MG63 (cell line): ENCODE results near the gene SLC35F3. TPM values are rescaled to one million over a fixed set of nuclear protein-coding genes. Genes with fewer than 3 reads are reported as not detected.

ENCODE experiments used
- DNase-seq: peaks from one replicate; pipeline ENCODE4 v3.0.0-alpha.2; 2020
- H3K27me3 ChIP-seq: fragments of 250-450 bp; sonication (Bioruptor Pico); 2 replicates; pipeline ENCODE4 v1.5.1; 2020; ENCODE audit warnings: mild to moderate bottlenecking, moderate library complexity
- H3K36me3 ChIP-seq: fragments of 250-450 bp; sonication (Bioruptor Pico); 2 replicates; pipeline ENCODE4 v1.5.1; 2020; ENCODE audit warnings: mild to moderate bottlenecking, moderate library complexity
- H3K4me3 ChIP-seq: fragments of 250-450 bp; sonication (Bioruptor Pico); 2 replicates; pipeline ENCODE4 v1.5.1; 2020; ENCODE audit warnings: mild to moderate bottlenecking, moderate library complexity
- H3K9me3 ChIP-seq: fragments of 250-450 bp; sonication (Bioruptor Pico); 2 replicates; pipeline ENCODE4 v1.5.1; 2020; ENCODE audit warnings: mild to moderate bottlenecking, moderate library complexity
- total RNA-seq: library from RNA; depleted of rRNA; stranded (reverse); fragments of >200 nt; shearing (Covaris generic); gene quantifications from 2 replicates; pipeline ENCODE4 v1.2.3, GENCODE V29; 2014; ENCODE audit warnings: low replicate concordance

Gene SLC35F3
- total RNA-seq, 1 experiment from 2014 or later = 2.5 TPM

- Histone ChIP-seq H3K4me3 (no peak overlapping the region), H3K27me3 (no peaks in the 10 kb centered on the region), H3K36me3 (no peaks in the 10 kb centered on the region), H3K9me3 (no peaks in the 10 kb centered on the region)
- no peak for DNase-seq
Measured at GRCh38 chr1:234265321-234265720, 360.8 kb downstream of the SLC35F3 start.

- no peaks in the 10 kb centered on the region for H3K9me3 ChIP-seq
- H3K27me3 ChIP-seq = no peaks in the 10 kb centered on the region
- H3K4me3 ChIP-seq = no peak overlapping the region
- DNase-seq = no peak
- H3K36me3 ChIP-seq = no peaks in the 10 kb centered on the region
Measured at GRCh38 chr1:234265861-234266260, 361.4 kb downstream of the SLC35F3 start.

DNA sequence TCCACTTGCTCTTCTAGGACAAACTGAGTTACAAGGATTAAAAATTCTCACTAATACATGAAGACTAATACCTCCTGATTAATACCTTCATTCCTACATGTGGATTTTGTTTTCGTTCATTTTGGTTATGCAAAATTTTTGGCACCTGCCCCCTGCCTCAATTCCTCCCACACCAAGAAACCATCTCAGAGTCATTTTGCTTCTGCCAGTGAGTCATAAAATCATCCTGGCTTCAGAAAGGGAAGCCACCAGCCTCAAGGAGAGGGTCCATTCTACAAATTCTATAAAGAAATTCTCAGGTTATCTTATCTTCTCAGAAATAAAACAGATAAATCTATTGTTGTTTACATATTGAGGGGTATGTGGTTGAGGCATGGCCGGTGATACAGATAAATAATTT lies 365.6 kb downstream of the SLC35F3 start:
- Histone ChIP-seq H3K27me3 (no peaks in the 10 kb centered on the region), H3K4me3 (no peak overlapping the region), H3K36me3 (no peaks in the 10 kb centered on the region), H3K9me3 (no peaks in the 10 kb centered on the region)
- no peak for DNase-seq

DNA sequence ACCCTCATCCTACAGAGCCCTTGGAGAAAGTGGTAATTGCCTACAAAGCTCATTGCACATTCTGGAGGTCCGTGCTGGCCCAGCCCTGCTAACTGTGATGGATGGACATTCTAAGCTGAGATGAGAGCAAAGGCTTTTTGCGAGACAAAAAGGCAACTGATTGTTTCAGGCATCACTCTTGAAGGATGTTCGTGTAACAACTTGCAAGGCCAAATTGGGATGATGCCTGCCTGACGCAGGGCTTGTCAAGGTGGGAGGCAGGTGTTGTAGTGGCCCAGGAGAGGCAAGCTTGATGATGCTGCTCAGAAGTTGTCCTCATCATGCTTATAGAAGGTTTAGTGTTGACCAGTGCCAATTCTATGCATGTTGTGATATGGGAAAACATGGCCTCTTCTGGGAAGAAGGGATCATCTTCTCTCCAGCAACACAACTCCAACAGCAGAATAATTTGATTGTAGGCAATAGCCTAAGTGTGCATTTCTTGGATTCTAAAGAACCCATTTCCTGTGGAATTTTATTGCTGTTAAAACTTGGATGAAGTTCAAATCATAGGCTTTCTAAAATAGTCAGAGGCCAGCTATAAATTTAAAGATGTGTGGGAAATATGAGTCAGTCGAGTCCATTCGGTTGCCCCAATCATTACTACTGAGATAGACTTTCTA lies 366.2 kb downstream of the SLC35F3 start:
- Histone ChIP-seq H3K36me3 (no peaks in the 10 kb centered on the region), H3K27me3 (no peaks in the 10 kb centered on the region; the same call in 1 of the 2 replicates), H3K4me3 (no peak overlapping the region), H3K9me3 (no peaks in the 10 kb centered on the region)
- DNase-seq = no peak

DNA sequence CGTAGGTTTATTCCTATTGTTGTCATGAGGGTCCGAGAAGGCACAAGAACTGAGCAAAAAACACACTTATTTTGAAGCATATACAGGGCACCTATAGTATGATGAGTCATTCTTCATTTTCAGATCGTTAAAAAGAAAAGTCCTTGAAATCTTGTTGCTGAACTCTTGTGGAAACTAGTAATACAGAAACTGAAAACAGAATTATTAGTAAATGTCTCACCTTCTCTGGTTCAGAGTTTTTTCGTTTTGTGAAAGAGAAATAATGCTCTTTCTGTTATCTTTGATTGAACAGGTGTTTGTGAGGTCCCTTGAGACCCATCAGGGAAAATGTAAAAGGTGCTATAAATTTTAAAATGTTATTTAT lies 366.7 kb downstream of the SLC35F3 start:
- DNase-seq = no peak
- peaks cover 4% of the 10 kb centered on the region; the same call in 1 of the 2 replicates for H3K27me3 ChIP-seq
- H3K36me3 ChIP-seq = no peaks in the 10 kb centered on the region
- no peaks in the 10 kb centered on the region for H3K9me3 ChIP-seq
- no peak overlapping the region for H3K4me3 ChIP-seq

DNA sequence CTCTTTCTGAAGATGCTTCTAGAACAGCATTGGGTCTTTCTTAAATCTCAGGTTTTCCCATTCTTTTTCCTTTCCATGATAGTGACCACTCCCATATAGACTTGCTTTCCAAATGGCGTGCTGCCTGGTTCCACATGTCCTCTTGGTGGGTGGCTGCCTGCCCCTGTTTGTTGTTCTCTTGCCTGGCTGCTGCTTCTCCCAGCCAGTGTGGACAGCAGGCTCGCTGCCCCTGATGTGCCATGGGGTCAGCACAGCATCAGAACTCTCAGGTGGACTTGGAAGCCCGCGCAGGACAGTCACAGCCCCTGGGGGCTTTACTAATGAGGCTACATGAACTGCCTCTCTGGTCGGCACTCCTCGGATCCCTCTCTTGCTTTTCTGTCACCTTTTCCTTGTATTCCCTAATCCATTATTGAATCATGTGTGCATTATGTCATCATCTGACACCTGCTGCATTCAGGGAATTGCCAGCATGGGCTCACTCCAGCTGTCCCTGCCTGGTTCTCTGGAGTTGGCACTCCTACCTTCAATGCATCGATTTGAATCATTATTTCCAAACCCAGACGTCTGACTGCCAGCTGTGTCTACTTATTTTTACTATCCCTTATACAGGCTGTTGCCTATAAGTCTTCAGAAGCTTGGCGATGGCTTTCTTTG lies 368.3 kb downstream of the SLC35F3 start:
- no peak overlapping the region for H3K4me3 ChIP-seq
- no peaks in the 10 kb centered on the region for H3K9me3 ChIP-seq
- DNase-seq = no peak
- no peaks in the 10 kb centered on the region for H3K36me3 ChIP-seq
- H3K27me3 ChIP-seq = peaks cover 4% of the 10 kb centered on the region; the same call in 1 of the 2 replicates

GRCh38 chr1:234273981-234274380 lies 369.5 kb downstream of the SLC35F3 start:
- H3K36me3 ChIP-seq = no peaks in the 10 kb centered on the region
- DNase-seq = no peak
- no peaks in the 10 kb centered on the region for H3K9me3 ChIP-seq
- peaks cover 4% of the 10 kb centered on the region; the same call in 1 of the 2 replicates for H3K27me3 ChIP-seq
- no peak overlapping the region for H3K4me3 ChIP-seq

- Histone ChIP-seq H3K27me3 (peaks cover 4% of the 10 kb centered on the region; the same call in 1 of the 2 replicates), H3K4me3 (no peak overlapping the region), H3K9me3 (no peaks in the 10 kb centered on the region), H3K36me3 (no peaks in the 10 kb centered on the region)
- DNase-seq = no peak
Measured at GRCh38 chr1:234276151-234276788, 371.8 kb downstream of the SLC35F3 start.

DNA sequence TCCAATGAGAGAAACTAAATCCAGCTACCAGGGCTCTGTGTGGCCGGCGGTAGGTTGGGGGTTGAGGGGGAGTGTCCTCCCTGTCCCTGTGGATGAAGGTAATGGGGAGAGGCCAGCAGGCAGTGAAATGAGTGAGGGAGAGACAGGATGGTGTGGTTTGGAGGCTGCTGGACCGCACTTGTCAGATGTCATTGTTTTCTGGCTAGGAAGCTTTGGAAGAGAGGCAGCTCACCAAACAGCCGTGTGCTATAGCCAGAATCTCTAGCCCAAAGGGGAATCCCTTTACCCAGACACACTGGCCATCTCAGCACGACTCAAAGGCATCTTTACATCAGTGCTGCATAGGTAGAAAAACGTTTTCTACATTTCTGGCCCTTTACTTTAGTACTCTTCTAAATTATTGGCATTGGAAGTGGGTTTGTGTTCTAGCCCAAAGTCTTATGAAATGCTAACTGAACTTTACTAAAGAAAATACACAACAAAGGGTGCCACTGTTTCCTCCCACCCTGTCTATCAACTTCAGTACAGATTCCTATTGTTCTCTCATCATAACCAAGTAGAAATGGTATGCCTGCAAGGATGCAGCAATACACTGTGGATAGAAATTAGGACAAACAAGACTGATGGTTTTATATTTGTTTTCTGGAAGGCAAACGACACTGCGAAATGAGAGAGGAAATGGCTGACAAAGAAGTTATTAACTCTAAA lies 372.8 kb downstream of the SLC35F3 start:
- DNase-seq = no peak
- Histone ChIP-seq H3K4me3 (no peak overlapping the region), H3K9me3 (no peaks in the 10 kb centered on the region), H3K36me3 (no peaks in the 10 kb centered on the region), H3K27me3 (peaks cover 4% of the 10 kb centered on the region; the same call in 1 of the 2 replicates)

GRCh38 chr1:234279021-234279420 lies 374.5 kb downstream of the SLC35F3 start:
- Histone ChIP-seq H3K36me3 (no peaks in the 10 kb centered on the region), H3K9me3 (no peaks in the 10 kb centered on the region), H3K4me3 (no peak overlapping the region), H3K27me3 (peaks cover 4% of the 10 kb centered on the region; the same call in 1 of the 2 replicates)
- no peak for DNase-seq

GRCh38 chr1:234280500-234280899 lies 376.0 kb downstream of the SLC35F3 start:
- H3K9me3 ChIP-seq = no peaks in the 10 kb centered on the region
- no peak overlapping the region for H3K4me3 ChIP-seq
- no peaks in the 10 kb centered on the region for H3K36me3 ChIP-seq
- H3K27me3 ChIP-seq = peaks cover 4% of the 10 kb centered on the region; the same call in 1 of the 2 replicates
- no peak for DNase-seq

DNA sequence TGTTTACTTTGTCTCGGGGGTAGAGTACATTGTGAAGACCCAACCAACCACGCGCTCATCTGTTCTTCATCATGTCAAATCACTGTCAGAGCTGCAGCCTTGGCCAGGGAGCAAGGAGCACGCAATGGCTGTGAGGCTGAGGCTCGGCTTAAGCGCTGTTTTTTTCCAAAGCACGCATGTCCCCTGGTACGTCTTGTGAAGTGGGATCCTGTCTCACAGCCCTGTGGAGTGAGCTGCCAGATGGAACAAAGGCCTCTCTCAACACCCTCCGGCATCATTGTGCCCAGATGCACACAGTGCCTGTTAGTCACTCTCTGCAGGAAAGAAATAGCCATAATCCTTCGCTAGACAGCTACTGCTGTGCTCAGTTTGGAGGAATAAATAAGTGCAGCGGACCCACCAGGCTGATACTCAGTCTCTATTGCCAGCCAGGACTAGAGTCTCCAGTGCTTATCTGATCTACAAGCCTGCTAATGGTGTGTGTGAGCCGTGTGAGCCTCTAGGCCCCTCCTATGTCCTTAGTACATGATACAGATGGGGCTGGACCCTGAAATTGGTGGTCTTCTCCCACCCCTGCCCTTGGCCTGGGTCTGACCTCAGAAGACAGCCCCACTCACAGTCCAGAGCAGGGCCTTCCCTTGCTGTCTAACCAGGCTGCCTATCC lies 377.5 kb downstream of the SLC35F3 start:
- H3K9me3 ChIP-seq = no peaks in the 10 kb centered on the region
- H3K4me3 ChIP-seq = no peak overlapping the region
- H3K36me3 ChIP-seq = no peaks in the 10 kb centered on the region
- no peaks in the 10 kb centered on the region for H3K27me3 ChIP-seq
- DNase-seq = no peak

- H3K27me3 ChIP-seq = no peaks in the 10 kb centered on the region; the same call in 1 of the 2 replicates
- peaks cover 8% of the 10 kb centered on the region for H3K9me3 ChIP-seq
- H3K4me3 ChIP-seq = no peak overlapping the region
- no peak for DNase-seq
- H3K36me3 ChIP-seq = no peaks in the 10 kb centered on the region
Measured at GRCh38 chr1:234286206-234286605, 381.7 kb downstream of the SLC35F3 start.

DNA sequence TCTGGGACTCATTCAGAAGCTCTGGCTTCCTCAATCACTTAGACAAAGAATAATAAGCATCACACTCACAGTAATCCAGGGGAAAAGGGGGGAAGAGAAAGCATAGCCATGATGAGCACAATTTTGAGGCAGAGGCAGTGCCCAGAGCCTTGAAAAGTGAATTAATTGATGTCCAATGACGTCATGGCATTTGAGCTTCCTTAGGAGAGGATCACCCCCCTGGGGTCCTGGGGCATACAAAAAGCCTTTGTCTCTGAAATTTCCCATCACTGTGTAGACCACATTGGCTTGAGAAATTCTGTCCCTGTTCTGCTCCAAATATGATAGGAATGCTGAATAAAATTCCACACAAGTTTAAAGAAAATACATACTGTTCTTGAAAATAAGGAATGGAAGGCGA lies 384.5 kb downstream of the SLC35F3 start:
- no peaks in the 10 kb centered on the region for H3K36me3 ChIP-seq
- H3K4me3 ChIP-seq = no peak overlapping the region
- H3K9me3 ChIP-seq = peaks cover 8% of the 10 kb centered on the region
- no peak for DNase-seq
- no peaks in the 10 kb centered on the region; the same call in 1 of the 2 replicates for H3K27me3 ChIP-seq

- Histone ChIP-seq H3K36me3 (no peaks in the 10 kb centered on the region), H3K27me3 (no peaks in the 10 kb centered on the region; the same call in 1 of the 2 replicates), H3K9me3 (peaks cover 8% of the 10 kb centered on the region), H3K4me3 (no peak overlapping the region)
- no peak for DNase-seq
Measured at GRCh38 chr1:234289538-234290305, 385.2 kb downstream of the SLC35F3 start.

- H3K36me3 ChIP-seq = no peaks in the 10 kb centered on the region
- DNase-seq = no peak
- peaks cover 8% of the 10 kb centered on the region for H3K9me3 ChIP-seq
- no peak overlapping the region for H3K4me3 ChIP-seq
- H3K27me3 ChIP-seq = no peaks in the 10 kb centered on the region; the same call in none of the 2 replicates
Measured at GRCh38 chr1:234292011-234292410, 387.5 kb downstream of the SLC35F3 start.
